GM12873 (cell line): ENCODE measurements around the gene CYP4F2.

Experiments
- TF ChIP-seq, protein P1 (sequence below): IDR thresholded peaks from 2 replicates; pipeline ENCODE4 v1.5.1; 2012; ENCODE audit warnings: low read depth, mild to moderate bottlenecking, moderate library complexity, low read length, control low read depth; ENCODE audit not compliant: insufficient read depth; ENCODE audit errors: missing control alignments

CYP4F2 gene

DNA sequence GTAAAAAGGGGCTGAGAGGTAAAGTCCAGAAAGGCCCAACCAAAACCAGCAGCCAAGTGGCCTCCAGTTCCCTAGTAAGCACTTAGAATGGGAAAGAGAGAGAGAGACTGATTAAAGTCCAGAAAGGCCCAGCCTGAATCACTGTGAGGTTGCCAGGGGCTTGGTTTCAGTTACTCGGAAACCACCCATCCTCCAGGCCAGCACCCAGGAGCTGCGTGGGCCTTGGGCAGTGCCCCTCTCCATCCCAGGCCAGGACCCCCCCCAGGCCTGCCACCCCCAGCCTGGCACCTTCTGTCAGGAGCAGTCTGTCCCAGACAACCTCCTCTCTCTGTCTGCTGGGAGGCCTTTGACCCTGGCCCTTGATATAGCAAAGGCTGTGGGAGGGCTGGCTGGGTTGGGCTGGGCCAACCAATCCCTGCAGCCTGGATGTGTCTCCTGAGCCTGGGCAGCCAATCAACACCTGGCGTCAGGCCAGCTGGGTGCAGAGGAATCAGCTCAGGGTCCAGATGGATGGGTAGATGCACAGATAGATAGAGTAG, at the start of gene CYP4F2:
Gene CYP4F2 (minus strand): TSS at position 337 of the 539 bp plus-strand sequence. CDS start 463 bp downstream, outside the sequence.
- TF ChIP-seq, protein P1, sequence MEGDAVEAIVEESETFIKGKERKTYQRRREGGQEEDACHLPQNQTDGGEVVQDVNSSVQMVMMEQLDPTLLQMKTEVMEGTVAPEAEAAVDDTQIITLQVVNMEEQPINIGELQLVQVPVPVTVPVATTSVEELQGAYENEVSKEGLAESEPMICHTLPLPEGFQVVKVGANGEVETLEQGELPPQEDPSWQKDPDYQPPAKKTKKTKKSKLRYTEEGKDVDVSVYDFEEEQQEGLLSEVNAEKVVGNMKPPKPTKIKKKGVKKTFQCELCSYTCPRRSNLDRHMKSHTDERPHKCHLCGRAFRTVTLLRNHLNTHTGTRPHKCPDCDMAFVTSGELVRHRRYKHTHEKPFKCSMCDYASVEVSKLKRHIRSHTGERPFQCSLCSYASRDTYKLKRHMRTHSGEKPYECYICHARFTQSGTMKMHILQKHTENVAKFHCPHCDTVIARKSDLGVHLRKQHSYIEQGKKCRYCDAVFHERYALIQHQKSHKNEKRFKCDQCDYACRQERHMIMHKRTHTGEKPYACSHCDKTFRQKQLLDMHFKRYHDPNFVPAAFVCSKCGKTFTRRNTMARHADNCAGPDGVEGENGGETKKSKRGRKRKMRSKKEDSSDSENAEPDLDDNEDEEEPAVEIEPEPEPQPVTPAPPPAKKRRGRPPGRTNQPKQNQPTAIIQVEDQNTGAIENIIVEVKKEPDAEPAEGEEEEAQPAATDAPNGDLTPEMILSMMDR, result no peak

DNA sequence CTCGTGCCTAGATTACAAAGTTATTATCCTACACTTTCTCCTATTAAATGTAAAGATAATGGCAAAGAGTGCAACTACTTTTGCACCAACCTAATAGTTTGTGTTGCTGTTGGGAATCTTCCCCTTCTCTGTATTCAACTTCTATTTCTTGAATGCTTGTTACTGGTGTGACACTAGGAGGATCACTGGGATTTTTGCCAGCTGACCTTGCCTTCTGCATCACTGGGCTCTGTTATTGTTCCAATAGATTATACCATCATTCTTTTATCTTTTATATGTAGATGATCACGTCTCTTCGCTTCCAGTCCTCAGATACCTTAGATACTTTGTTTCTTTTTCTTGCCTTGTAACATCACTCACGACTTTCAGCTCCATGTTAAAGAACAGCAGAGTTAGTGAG, 47.4 kb upstream of the CYP4F2 start:
- TF ChIP-seq, protein P1, result no peak

GRCh38 chr19:15944401-15944800, 46.5 kb upstream of the CYP4F2 start:
- TF ChIP-seq, protein P1, result no peak

DNA sequence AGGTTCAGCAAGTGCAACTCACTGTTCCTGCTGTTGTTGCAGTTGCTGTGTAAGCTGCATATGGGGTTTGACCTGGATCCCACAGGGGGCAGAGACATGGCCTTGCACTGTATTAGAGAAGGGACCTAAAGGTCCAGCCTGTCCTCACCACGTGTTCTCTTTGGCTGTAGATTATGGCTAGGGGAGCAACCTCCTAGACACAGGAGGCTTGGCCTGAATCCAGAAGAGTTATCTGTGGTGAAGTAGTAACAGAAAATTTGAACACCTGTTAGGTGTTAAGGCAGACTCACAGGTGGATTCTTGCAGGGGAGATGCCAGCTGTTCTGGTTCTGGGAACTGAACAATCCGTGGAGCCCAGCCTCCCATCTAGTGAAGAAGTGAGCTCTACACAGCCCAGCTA, 39.9 kb upstream of the CYP4F2 start:
- TF ChIP-seq, protein P1, result no peak

DNA sequence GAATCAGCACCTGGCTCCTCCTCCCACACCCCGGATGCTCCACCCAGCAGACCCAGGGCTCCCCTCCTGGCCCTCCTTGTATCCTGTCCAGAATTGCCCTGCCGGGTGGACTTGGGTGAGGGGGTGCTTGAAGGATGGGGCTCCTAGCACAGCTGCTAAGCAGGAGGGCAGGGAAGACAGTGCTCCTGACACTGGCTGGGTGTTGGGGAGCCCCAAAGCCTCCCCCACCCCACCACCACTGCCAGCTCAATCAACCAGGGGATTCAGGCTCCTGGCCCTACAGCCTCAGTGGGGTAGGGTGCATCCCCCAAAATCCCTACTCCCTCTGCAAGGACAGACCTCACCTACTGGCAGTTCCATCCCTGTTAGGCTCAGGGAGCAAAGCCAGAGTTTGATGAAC, 39.1 kb upstream of the CYP4F2 start:
- TF ChIP-seq, protein P1, result no peak

DNA sequence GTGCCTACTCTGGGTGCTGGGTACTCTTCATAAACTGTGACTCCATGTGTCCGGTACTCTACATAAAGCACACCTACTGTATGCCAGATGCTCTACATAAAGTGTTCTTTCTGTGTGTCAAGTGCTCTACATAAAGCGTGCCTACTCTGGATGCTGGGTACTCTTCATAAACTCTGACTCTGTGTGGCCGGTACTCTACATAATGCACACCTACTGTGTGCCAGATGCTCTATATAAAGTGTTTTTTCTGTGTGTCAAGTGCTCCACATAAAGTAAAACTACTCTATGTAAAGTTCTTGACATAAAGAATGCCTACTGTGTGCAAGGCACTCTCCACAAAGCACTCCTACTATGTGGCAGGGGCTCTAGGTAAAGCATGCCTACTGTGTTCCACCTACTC, 38.3 kb upstream of the CYP4F2 start:
- TF ChIP-seq, protein P1, result no peak

- TF ChIP-seq, protein P1, result no peak
Observed at GRCh38 chr19:15935167-15935702, 37.4 kb upstream of the CYP4F2 start.
